ENCODE results near the gene DDX3X.
"Not testable (repeated sequence)": the region's sequence is repeated elsewhere in the genome, so short reads cannot be mapped to it uniquely, and the experiment has no call there.

DDX3X gene

GRCh38 chrX:41384051-41384705 is 50.2 kb downstream of the DDX3X start:
- H3K9ac ChIP-seq, result no peak overlapping the region
- no peak overlapping the region for H3K27ac ChIP-seq
- TF ChIP-seq CTCF (IDR thresholded peaks at IDR 0.05), result no peak
- no peaks in the 10 kb centered on the region for H3K27me3 ChIP-seq (ENCODE audit: control insufficient read depth, insufficient read depth, low read length)
- no peaks in the 10 kb centered on the region for H3K9me3 ChIP-seq (ENCODE audit: control insufficient read depth, low read length)
- H3K4me1 ChIP-seq, result no peaks in the 10 kb centered on the region
- H3K4me3 ChIP-seq (ENCODE audit: low read depth, low read length), result no peak overlapping the region
- H3K36me3 ChIP-seq (ENCODE audit: control insufficient read depth, insufficient read depth, low read length), result no peaks in the 10 kb centered on the region
- H3K4me2 ChIP-seq (ENCODE audit: low read length), result peak overlapping the region; percentile 17
- no peaks in the 10 kb centered on the region for H3K79me2 ChIP-seq
- no peak overlapping the region for H2AFZ ChIP-seq

DNA sequence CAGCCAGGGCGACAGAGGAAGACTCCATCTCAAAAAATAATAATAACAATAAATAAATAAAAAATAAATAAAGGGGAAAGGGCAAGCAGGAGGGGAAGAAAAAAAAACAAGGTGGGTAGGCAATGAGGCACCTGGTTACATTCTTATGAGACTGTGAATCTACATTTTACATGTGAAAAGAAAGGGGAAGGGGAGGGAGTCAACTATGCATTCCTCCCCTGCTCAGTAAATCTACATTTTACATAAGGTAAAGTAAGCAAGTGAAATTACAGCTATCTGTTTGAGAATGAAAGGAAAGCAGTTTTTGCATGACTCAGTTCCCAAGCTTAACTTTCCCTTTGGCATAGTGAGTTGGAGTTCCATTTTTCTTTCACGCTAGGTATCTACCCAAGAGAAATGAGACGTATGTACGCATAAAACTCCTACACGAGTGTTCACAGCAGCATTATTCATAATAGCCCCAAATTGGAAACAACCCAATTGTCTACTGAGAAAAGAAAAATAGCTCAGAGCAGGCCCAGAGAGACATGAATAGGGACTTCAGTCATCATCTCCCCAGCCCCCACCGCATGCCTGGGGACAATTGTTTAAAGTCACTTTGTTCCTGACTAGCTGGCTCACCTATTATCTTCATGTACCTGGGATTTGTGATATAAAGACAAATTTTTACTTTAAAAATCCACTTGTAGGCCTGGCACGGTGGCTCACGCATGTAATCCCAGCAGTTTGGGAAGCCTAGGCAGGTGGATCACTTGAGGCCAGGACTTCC is 52.4 kb downstream of the DDX3X start:
- Histone ChIP-seq H3K27ac (no peak overlapping the region), H3K27me3 (ENCODE audit: control insufficient read depth, insufficient read depth, low read length) (no peaks in the 10 kb centered on the region), H3K79me2 (no peaks in the 10 kb centered on the region), H3K36me3 (ENCODE audit: control insufficient read depth, insufficient read depth, low read length) (no peaks in the 10 kb centered on the region), H3K4me2 (ENCODE audit: low read length) (no peak overlapping the region), H2AFZ (no peak overlapping the region), H3K9ac (no peak overlapping the region), H3K9me3 (ENCODE audit: control insufficient read depth, low read length) (no peaks in the 10 kb centered on the region), H3K4me1 (no peaks in the 10 kb centered on the region), H3K4me3 (ENCODE audit: low read depth, low read length) (no peak overlapping the region)
- no peak for TF ChIP-seq CTCF (IDR thresholded peaks at IDR 0.05)

- Histone ChIP-seq H3K36me3 (ENCODE audit: control insufficient read depth, insufficient read depth, low read length) (no peaks in the 10 kb centered on the region), H3K4me2 (ENCODE audit: low read length) (no peak overlapping the region), H3K4me1 (no peaks in the 10 kb centered on the region), H3K9me3 (ENCODE audit: control insufficient read depth, low read length) (no peaks in the 10 kb centered on the region), H2AFZ (no peak overlapping the region), H3K4me3 (ENCODE audit: low read depth, low read length) (no peak overlapping the region), H3K79me2 (no peaks in the 10 kb centered on the region), H3K27ac (no peak overlapping the region), H3K27me3 (ENCODE audit: control insufficient read depth, insufficient read depth, low read length) (no peaks in the 10 kb centered on the region), H3K9ac (no peak overlapping the region)
- no peak for TF ChIP-seq CTCF (IDR thresholded peaks at IDR 0.05)
Observed at GRCh38 chrX:41388543-41388942, 54.6 kb downstream of the DDX3X start.

- Histone ChIP-seq H3K36me3 (ENCODE audit: control insufficient read depth, insufficient read depth, low read length) (no peaks in the 10 kb centered on the region), H3K9me3 (ENCODE audit: control insufficient read depth, low read length) (no peaks in the 10 kb centered on the region), H3K27ac (no peak overlapping the region), H3K27me3 (ENCODE audit: control insufficient read depth, insufficient read depth, low read length) (no peaks in the 10 kb centered on the region), H3K79me2 (no peaks in the 10 kb centered on the region), H2AFZ (no peak overlapping the region), H3K9ac (no peak overlapping the region), H3K4me2 (ENCODE audit: low read length) (no peak overlapping the region), H3K4me1 (no peaks in the 10 kb centered on the region), H3K4me3 (ENCODE audit: low read depth, low read length) (no peak overlapping the region)
- TF ChIP-seq CTCF (IDR thresholded peaks at IDR 0.05), result no peak
Observed at GRCh38 chrX:41389311-41389888, 55.4 kb downstream of the DDX3X start.

GRCh38 chrX:41390576-41390975 is 56.6 kb downstream of the DDX3X start:
- H3K4me2 ChIP-seq (ENCODE audit: low read length); H2AFZ ChIP-seq; H3K36me3 ChIP-seq (ENCODE audit: control insufficient read depth, insufficient read depth, low read length); H3K9ac ChIP-seq; H3K9me3 ChIP-seq (ENCODE audit: control insufficient read depth, low read length); H3K27ac ChIP-seq; H3K79me2 ChIP-seq; H3K27me3 ChIP-seq (ENCODE audit: control insufficient read depth, insufficient read depth, low read length); H3K4me3 ChIP-seq (ENCODE audit: low read depth, low read length); H3K4me1 ChIP-seq: not testable (repeated sequence)

All from parathyroid adenoma (tissue), 2 donors.